RWPE1 (cell line): ENCODE results near the gene C5orf58.

Experiments used
- CTCF ChIA-PET: fragments of 350-600 bp; sonication (Branson Sonifier 250); formaldehyde crosslinking; extraction: SDS; loops from one replicate; lab custom pipeline; 2021; lab: Yijun Ruan, JAX
- POLR2A ChIA-PET: fragments of 400-600 bp; formaldehyde crosslinking; extraction: SDS; loops from one replicate; lab custom pipeline; 2020; ENCODE audit warnings: antibody characterized with exemption; ENCODE audit not compliant: low non-redundant PET; lab: Yijun Ruan, JAX
- DNase-seq: peaks from one replicate; pipeline ENCODE4 v3.0.0; 2012; ENCODE audit warnings: low spot score
- H3K27ac ChIP-seq: fragments of 450-650 bp; 2 replicates; pipeline ENCODE4 v1.5.1; 2017
- TF ChIP-seq, protein P1 (sequence below): fragments of 450-650 bp; conservative IDR thresholded peaks from 2 replicates; pipeline ENCODE4 v1.5.1; 2017; ENCODE audit warnings: low read depth, mild to moderate bottlenecking

The C5orf58 gene

GRCh38 chr5:170226129-170226615 lies 6.6 kb upstream of the C5orf58 start:
- ChIA-PET CTCF (interaction anchor here (0.5 to 1.9 kb wide), 37 partner anchors 8 to 812 kb away, joined by 3 to 44 read pairs (median 3); no protein-coding TSS in a partner anchor), POLR2A (no interaction called here)
- H3K27ac ChIP-seq = no peak overlapping the region
- TF ChIP-seq, protein P1, sequence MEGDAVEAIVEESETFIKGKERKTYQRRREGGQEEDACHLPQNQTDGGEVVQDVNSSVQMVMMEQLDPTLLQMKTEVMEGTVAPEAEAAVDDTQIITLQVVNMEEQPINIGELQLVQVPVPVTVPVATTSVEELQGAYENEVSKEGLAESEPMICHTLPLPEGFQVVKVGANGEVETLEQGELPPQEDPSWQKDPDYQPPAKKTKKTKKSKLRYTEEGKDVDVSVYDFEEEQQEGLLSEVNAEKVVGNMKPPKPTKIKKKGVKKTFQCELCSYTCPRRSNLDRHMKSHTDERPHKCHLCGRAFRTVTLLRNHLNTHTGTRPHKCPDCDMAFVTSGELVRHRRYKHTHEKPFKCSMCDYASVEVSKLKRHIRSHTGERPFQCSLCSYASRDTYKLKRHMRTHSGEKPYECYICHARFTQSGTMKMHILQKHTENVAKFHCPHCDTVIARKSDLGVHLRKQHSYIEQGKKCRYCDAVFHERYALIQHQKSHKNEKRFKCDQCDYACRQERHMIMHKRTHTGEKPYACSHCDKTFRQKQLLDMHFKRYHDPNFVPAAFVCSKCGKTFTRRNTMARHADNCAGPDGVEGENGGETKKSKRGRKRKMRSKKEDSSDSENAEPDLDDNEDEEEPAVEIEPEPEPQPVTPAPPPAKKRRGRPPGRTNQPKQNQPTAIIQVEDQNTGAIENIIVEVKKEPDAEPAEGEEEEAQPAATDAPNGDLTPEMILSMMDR = peak; percentile 49
- no peak for DNase-seq

DNA sequence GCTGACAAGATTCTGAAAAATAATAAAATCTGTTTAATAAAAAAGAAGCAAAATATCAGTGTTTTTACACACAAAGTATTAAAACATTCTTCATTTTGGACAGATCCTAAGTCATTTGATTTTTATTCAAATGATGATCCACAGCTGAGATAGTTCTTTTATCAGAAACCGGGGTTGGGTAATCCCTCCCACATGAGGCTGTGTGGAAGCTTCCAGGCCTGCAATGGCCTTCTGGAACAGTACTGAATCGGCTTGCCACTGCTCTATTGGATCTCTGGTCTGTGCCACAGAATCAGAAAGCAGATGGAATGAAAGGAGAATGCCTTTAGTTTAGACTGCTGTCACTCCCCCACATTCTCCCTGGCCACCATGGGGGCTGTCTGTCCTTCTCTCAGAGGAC lies 6.1 kb upstream of the C5orf58 start:
- no peak overlapping the region for H3K27ac ChIP-seq
- ChIA-PET CTCF (interaction anchor here (0.6 to 1.9 kb wide), 12 partner anchors 9 to 405 kb away, joined by 3 to 9 read pairs (median 4); no protein-coding TSS in a partner anchor), POLR2A (no interaction called here)
- DNase-seq = no peak
- TF ChIP-seq, protein P1 = no peak

GRCh38 chr5:170228762-170229435 lies 3.9 kb upstream of the C5orf58 start:
- H3K27ac ChIP-seq = no peak overlapping the region
- TF ChIP-seq, protein P1 = no peak
- DNase-seq = no peak
- CTCF ChIA-PET = interaction anchor here (1.2 to 2.0 kb wide), 2 partner anchors 193 to 405 kb away, joined by 3 to 4 read pairs; no protein-coding TSS in a partner anchor
- POLR2A ChIA-PET = no interaction called here

DNA sequence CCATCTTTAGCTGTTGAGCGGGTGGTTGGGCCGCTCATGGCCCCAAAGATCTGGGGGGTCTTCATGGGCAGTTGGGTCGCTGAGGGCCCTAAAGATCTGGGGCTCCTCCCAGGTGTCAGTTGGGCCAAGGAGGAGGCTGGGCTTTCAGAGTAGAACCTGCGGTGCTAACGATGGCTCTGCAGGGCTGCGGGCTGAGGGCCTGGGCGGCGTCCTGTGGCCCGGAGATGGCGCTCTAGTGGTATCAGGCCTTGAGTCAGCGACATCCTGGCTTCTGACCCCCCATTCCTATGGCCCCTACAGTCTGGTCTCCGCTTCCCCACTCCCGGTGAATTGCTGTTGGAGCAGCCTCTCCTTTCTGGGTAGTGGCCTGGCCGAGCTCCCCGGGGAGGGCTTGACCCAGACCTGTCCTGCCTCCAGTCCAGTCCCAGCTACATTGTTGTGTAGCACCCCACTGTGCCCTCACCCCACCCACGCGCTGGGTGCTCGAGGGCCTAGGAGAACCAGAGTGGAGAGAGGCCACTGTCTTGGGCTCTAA lies 640 bp downstream of the C5orf58 start:
- no peak overlapping the region for H3K27ac ChIP-seq
- ChIA-PET CTCF (interaction anchor here (1.2 kb wide), 1 partner anchor 8 kb away, joined by 3 read pairs; no protein-coding TSS in a partner anchor), POLR2A (no interaction called here)
- TF ChIP-seq, protein P1 = no peak
- no peak for DNase-seq

- ChIA-PET POLR2A (no interaction called here), CTCF (interaction anchor here (0.6 to 2.6 kb wide), 3 partner anchors 10 to 378 kb away, joined by 3 to 9 read pairs (median 3); no protein-coding TSS in a partner anchor)
- TF ChIP-seq, protein P1 = no peak
- no peak overlapping the region for H3K27ac ChIP-seq
- no peak for DNase-seq
These were observed 3.4 kb downstream of the C5orf58 start for GRCh38 chr5:170235876-170236864.
